Measurements from ENCODE around the gene MAPRE3.

MAPRE3 gene

GRCh38 chr2:27042985-27043634 lies 72.7 kb downstream of the MAPRE3 start:
- no peak for DNase-seq

- peak; percentile 51 for DNase-seq
These were observed 79.2 kb downstream of the MAPRE3 start for GRCh38 chr2:27049422-27050280.

- DNase-seq: peak; percentile 80
These were observed 80.0 kb downstream of the MAPRE3 start for GRCh38 chr2:27050281-27050995.

GRCh38 chr2:27050996-27051901 lies 80.8 kb downstream of the MAPRE3 start, which contains the start of gene AGBL5:
AGBL5 (plus strand) TSS chr2:27051668; CDS start chr2:27052959, 1,291 bp downstream.
- DNase-seq: peak; percentile 97

GRCh38 chr2:27051902-27052645 lies 81.6 kb downstream of the MAPRE3 start:
- DNase-seq: peak; percentile 40

GRCh38 chr2:27053321-27053720 lies 82.9 kb downstream of the MAPRE3 start:
- DNase-seq: no peak

GRCh38 chr2:27053776-27054175 lies 83.3 kb downstream of the MAPRE3 start:
- DNase-seq: no peak

GRCh38 chr2:27054721-27055120 lies 84.3 kb downstream of the MAPRE3 start:
- no peak for DNase-seq

GRCh38 chr2:27057184-27057583 lies 86.7 kb downstream of the MAPRE3 start:
- DNase-seq: no peak

- no peak for DNase-seq
These were observed 87.8 kb downstream of the MAPRE3 start for GRCh38 chr2:27058210-27058609.

- DNase-seq: no peak
These were observed 88.8 kb downstream of the MAPRE3 start for GRCh38 chr2:27059141-27059820.

- DNase-seq: no peak
These were observed 89.9 kb downstream of the MAPRE3 start for GRCh38 chr2:27060323-27060722.

GRCh38 chr2:27065128-27065527 lies 94.7 kb downstream of the MAPRE3 start:
- no peak for DNase-seq

- no peak for DNase-seq
These were observed 96.9 kb downstream of the MAPRE3 start for GRCh38 chr2:27067385-27067784.

GRCh38 chr2:27069436-27069835 lies 99.0 kb downstream of the MAPRE3 start:
- DNase-seq: no peak

- DNase-seq: no peak
These were observed 99.7 kb downstream of the MAPRE3 start for GRCh38 chr2:27069961-27070618.

- no peak for DNase-seq
These were observed 100.3 kb downstream of the MAPRE3 start for GRCh38 chr2:27070653-27071276.

- DNase-seq: peak; percentile 86
These were observed 101.0 kb downstream of the MAPRE3 start, which contains the start of gene OST4 for GRCh38 chr2:27071277-27071989. OST4 (minus strand) TSS chr2:27071654.
